Measurements from ENCODE around the gene TMEM231.
"Not testable (repeated sequence)": the region's sequence is repeated elsewhere in the genome, so short reads cannot be mapped to it uniquely, and the experiment has no call there.

- TF ChIP-seq CTCF (IDR thresholded peaks at IDR 0.05; ENCODE audit: control extremely low read depth in 1 of 3, insufficient read depth in 1 of 3, low read depth in 1 of 3, low read length in 3 of 3); TAF7 (optimal IDR thresholded peaks at IDR 0.05; ENCODE audit: borderline replicate concordance, low read depth, low read length); POLR2A (IDR thresholded peaks at IDR 0.05; ENCODE audit: control extremely low read depth in 1 of 2, low read depth in 2 of 2, low read length in 2 of 2); RXRA (IDR thresholded peaks at IDR 0.05; ENCODE audit: insufficient read depth, low read depth, low read length); TAF1 (IDR thresholded peaks at IDR 0.05; ENCODE audit: low read depth, low read length); CEBPB (IDR thresholded peaks at IDR 0.05; ENCODE audit: low read depth, low read length); HDAC2 (IDR thresholded peaks at IDR 0.05; ENCODE audit: borderline replicate concordance in 1 of 2, low read depth in 2 of 2, low read length in 2 of 2): not testable (repeated sequence)
These were observed 35.9 kb upstream of the TMEM231 start for GRCh38 chr16:75591927-75592326.
